WTC11 (cell line): ENCODE measurements around the gene TAF3. TPM values are rescaled to one million over a fixed set of nuclear protein-coding genes. Genes with fewer than 3 reads are reported as not detected.

Experiments used
- ATAC-seq: fragments of 200-7000 bp; cut with Tn5 transposase; 2 replicates; pipeline ENCODE4 v1.10.0; 2021; ENCODE audit warnings: mild to moderate bottlenecking, moderate library complexity
- CTCF ChIA-PET: fragments of 300-600 bp; sonication (Branson Sonifier 250); formaldehyde crosslinking; loops from one replicate; lab custom pipeline; 2021; ENCODE audit warnings: antibody characterized with exemption; lab: Charles Lee
- POLR2A ChIA-PET: fragments of 350-600 bp; sonication (Branson Sonifier 250); formaldehyde crosslinking; loops from one replicate; lab custom pipeline; 2021; ENCODE audit warnings: antibody characterized with exemption; lab: Charles Lee
- DNase-seq: peaks from one replicate; pipeline ENCODE4 v3.0.0; 2021; ENCODE audit warnings: low spot score
- H3K27ac Mint-ChIP-seq: 2 replicates; pipeline ENCODE4 v1.8.0; 2021; ENCODE audit warnings: mixed read lengths
- H3K27me3 Mint-ChIP-seq: 2 replicates; pipeline ENCODE4 v1.8.0; 2021; ENCODE audit warnings: low read depth, mild to moderate bottlenecking, moderate library complexity, mixed read lengths
- H3K36me3 Mint-ChIP-seq: 2 replicates; pipeline ENCODE4 v1.8.0; 2021; ENCODE audit warnings: mixed read lengths
- H3K4me1 Mint-ChIP-seq: 2 replicates; pipeline ENCODE4 v1.8.0; 2022; ENCODE audit warnings: mixed read lengths
- H3K4me3 Mint-ChIP-seq: 2 replicates; pipeline ENCODE4 v1.8.0; 2021; ENCODE audit warnings: mild to moderate bottlenecking, moderate library complexity, mixed read lengths
- H3K9me3 Mint-ChIP-seq: 2 replicates; pipeline ENCODE4 v1.8.0; 2021; ENCODE audit warnings: mixed read lengths
- CBFB ChIP-seq: sonication (generic); formaldehyde crosslinking; IDR thresholded peaks from 2 replicates; pipeline ENCODE4 v1.8.1; 2022; ENCODE audit warnings: mild to moderate bottlenecking, low read depth, missing genetic modification reagents
- CREB1 ChIP-seq: sonication (generic); formaldehyde crosslinking; IDR thresholded peaks from 2 replicates; pipeline ENCODE4 v1.8.0; 2023; ENCODE audit warnings: mild to moderate bottlenecking, missing genetic modification reagents
- CREM ChIP-seq: sonication (generic); formaldehyde crosslinking; IDR thresholded peaks from 2 replicates; pipeline ENCODE4 v1.8.1; 2022; ENCODE audit warnings: mild to moderate bottlenecking, missing genetic modification reagents, moderate library complexity
- FOXJ3 ChIP-seq: sonication (generic); formaldehyde crosslinking; IDR thresholded peaks from 2 replicates; pipeline ENCODE4 v1.9.0; 2021; ENCODE audit warnings: missing genetic modification reagents, mild to moderate bottlenecking, borderline replicate concordance
- MYBL2 ChIP-seq: sonication (generic); formaldehyde crosslinking; IDR thresholded peaks from 2 replicates; pipeline ENCODE4 v1.8.1; 2023; ENCODE audit warnings: mild to moderate bottlenecking, moderate library complexity, missing genetic modification reagents
- NFE2L1 ChIP-seq: sonication (generic); formaldehyde crosslinking; IDR thresholded peaks from 2 replicates; pipeline ENCODE4 v1.8.1; 2023; ENCODE audit warnings: missing genetic modification reagents
- NR1H2 ChIP-seq: sonication (generic); formaldehyde crosslinking; IDR thresholded peaks from 2 replicates; pipeline ENCODE4 v1.9.0; 2021; ENCODE audit warnings: mild to moderate bottlenecking, moderate library complexity, missing genetic modification reagents
- RORB ChIP-seq: fragments of 250-450 bp; sonication (Bioruptor Pico); IDR thresholded peaks from 2 replicates; pipeline ENCODE4 v1.9.0; 2021; ENCODE audit warnings: mild to moderate bottlenecking
- TEAD4 ChIP-seq: sonication (generic); formaldehyde crosslinking; IDR thresholded peaks from 2 replicates; pipeline ENCODE4 v1.8.0; 2022; ENCODE audit warnings: mild to moderate bottlenecking, missing genetic modification reagents
- ZNF138 ChIP-seq: sonication (generic); formaldehyde crosslinking; conservative IDR thresholded peaks from 2 replicates; pipeline ENCODE4 v1.8.1; 2022; ENCODE audit warnings: mild to moderate bottlenecking, moderate library complexity, missing genetic modification reagents
- ZNF671 ChIP-seq: fragments of 250-450 bp; sonication (Bioruptor Pico); IDR thresholded peaks from 2 replicates; pipeline ENCODE4 v1.8.0; 2021; ENCODE audit warnings: mild to moderate bottlenecking
- total RNA-seq: library from RNA; stranded (reverse); gene quantifications from 3 replicates; pipeline ENCODE4 v1.2.3, GENCODE V29; 2021
- TF ChIP-seq, protein P1 (sequence below): sonication (generic); formaldehyde crosslinking; IDR thresholded peaks from 2 replicates; pipeline ENCODE4 v1.8.1; 2022; ENCODE audit warnings: low read depth, missing genetic modification reagents, borderline replicate concordance
- TF ChIP-seq, protein P2 (sequence below): sonication (generic); formaldehyde crosslinking; IDR thresholded peaks from 2 replicates; pipeline ENCODE4 v1.8.0; 2022; ENCODE audit warnings: missing genetic modification reagents
- TF ChIP-seq, protein P3 (sequence below): fragments of 250-450 bp; sonication (Bioruptor Pico); IDR thresholded peaks from 2 replicates; pipeline ENCODE4 v1.9.0; 2021; ENCODE audit warnings: mild to moderate bottlenecking
- TF ChIP-seq, protein P4 (sequence below): fragments of 250-450 bp; sonication (Bioruptor Pico); IDR thresholded peaks from 2 replicates; pipeline ENCODE4 v1.9.0; 2021; ENCODE audit warnings: mild to moderate bottlenecking
- TF ChIP-seq, protein P5 (sequence below): sonication (generic); formaldehyde crosslinking; conservative IDR thresholded peaks from 2 replicates; pipeline ENCODE4 v1.8.1; 2022; ENCODE audit warnings: mild to moderate bottlenecking, missing genetic modification reagents
- TF ChIP-seq, protein P6 (sequence below): sonication (generic); formaldehyde crosslinking; IDR thresholded peaks from 2 replicates; pipeline ENCODE4 v1.8.1; 2023; ENCODE audit warnings: mild to moderate bottlenecking, moderate library complexity, missing genetic modification reagents

The TAF3 gene
- total RNA-seq, 1 experiment from 2014 or later, result 8.9 TPM

DNA sequence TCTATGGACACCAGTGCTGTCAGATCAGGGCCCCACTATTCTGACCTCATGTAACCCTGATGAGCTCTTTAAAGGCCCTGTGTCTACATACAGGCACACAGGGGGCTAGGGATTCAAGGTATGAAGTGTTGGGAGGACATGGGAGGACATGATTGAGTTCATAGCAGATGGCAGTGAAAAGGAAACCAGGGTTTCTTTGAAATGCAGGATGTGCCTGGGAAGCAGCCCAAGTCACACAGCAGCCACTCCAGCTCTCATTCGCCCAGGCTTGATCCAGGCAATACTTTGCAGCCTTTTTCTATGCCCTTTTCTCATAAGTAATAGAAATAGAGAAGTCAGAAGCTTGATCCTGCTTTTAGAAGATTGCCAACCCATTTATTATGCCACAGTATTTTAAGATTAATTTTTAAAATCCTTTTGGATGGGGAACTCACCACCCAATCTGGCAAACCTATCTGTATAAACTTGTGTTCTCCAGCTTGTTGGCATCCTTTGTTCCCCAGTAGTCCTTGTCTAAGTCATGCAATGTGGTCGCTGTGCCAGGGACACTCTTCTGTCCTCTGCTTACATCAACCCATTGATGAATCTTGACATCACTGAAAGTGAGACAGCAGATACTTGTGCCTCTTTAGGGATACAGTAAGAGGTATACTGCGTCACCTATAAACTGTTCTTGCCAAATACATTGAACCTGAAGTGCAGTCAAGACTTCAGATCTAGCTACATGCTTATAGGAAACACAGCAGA is 95.0 kb downstream of the TAF3 start:
- TF ChIP-seq, protein P1, sequence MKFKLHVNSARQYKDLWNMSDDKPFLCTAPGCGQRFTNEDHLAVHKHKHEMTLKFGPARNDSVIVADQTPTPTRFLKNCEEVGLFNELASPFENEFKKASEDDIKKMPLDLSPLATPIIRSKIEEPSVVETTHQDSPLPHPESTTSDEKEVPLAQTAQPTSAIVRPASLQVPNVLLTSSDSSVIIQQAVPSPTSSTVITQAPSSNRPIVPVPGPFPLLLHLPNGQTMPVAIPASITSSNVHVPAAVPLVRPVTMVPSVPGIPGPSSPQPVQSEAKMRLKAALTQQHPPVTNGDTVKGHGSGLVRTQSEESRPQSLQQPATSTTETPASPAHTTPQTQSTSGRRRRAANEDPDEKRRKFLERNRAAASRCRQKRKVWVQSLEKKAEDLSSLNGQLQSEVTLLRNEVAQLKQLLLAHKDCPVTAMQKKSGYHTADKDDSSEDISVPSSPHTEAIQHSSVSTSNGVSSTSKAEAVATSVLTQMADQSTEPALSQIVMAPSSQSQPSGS (CRISPR knock-in tag), result no peak
- TF ChIP-seq NR1H2 (no peak), CREM (no peak), CBFB (CRISPR knock-in tag) (no peak), ZNF671 (CRISPR knock-in tag) (no peak), RORB (no peak), CREB1 (CRISPR knock-in tag) (no peak), TEAD4 (CRISPR knock-in tag) (no peak)
- TF ChIP-seq, protein P2, sequence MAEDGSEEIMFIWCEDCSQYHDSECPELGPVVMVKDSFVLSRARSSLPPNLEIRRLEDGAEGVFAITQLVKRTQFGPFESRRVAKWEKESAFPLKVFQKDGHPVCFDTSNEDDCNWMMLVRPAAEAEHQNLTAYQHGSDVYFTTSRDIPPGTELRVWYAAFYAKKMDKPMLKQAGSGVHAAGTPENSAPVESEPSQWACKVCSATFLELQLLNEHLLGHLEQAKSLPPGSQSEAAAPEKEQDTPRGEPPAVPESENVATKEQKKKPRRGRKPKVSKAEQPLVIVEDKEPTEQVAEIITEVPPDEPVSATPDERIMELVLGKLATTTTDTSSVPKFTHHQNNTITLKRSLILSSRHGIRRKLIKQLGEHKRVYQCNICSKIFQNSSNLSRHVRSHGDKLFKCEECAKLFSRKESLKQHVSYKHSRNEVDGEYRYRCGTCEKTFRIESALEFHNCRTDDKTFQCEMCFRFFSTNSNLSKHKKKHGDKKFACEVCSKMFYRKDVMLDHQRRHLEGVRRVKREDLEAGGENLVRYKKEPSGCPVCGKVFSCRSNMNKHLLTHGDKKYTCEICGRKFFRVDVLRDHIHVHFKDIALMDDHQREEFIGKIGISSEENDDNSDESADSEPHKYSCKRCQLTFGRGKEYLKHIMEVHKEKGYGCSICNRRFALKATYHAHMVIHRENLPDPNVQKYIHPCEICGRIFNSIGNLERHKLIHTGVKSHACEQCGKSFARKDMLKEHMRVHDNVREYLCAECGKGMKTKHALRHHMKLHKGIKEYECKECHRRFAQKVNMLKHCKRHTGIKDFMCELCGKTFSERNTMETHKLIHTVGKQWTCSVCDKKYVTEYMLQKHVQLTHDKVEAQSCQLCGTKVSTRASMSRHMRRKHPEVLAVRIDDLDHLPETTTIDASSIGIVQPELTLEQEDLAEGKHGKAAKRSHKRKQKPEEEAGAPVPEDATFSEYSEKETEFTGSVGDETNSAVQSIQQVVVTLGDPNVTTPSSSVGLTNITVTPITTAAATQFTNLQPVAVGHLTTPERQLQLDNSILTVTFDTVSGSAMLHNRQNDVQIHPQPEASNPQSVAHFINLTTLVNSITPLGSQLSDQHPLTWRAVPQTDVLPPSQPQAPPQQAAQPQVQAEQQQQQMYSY (CRISPR knock-in tag), result no peak
- TF ChIP-seq, protein P3, sequence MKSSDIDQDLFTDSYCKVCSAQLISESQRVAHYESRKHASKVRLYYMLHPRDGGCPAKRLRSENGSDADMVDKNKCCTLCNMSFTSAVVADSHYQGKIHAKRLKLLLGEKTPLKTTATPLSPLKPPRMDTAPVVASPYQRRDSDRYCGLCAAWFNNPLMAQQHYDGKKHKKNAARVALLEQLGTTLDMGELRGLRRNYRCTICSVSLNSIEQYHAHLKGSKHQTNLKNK (CRISPR knock-in tag), result no peak
- TF ChIP-seq, protein P4, sequence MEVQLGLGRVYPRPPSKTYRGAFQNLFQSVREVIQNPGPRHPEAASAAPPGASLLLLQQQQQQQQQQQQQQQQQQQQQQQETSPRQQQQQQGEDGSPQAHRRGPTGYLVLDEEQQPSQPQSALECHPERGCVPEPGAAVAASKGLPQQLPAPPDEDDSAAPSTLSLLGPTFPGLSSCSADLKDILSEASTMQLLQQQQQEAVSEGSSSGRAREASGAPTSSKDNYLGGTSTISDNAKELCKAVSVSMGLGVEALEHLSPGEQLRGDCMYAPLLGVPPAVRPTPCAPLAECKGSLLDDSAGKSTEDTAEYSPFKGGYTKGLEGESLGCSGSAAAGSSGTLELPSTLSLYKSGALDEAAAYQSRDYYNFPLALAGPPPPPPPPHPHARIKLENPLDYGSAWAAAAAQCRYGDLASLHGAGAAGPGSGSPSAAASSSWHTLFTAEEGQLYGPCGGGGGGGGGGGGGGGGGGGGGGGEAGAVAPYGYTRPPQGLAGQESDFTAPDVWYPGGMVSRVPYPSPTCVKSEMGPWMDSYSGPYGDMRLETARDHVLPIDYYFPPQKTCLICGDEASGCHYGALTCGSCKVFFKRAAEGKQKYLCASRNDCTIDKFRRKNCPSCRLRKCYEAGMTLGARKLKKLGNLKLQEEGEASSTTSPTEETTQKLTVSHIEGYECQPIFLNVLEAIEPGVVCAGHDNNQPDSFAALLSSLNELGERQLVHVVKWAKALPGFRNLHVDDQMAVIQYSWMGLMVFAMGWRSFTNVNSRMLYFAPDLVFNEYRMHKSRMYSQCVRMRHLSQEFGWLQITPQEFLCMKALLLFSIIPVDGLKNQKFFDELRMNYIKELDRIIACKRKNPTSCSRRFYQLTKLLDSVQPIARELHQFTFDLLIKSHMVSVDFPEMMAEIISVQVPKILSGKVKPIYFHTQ (CRISPR knock-in tag), result no peak
- TF ChIP-seq, protein P5, sequence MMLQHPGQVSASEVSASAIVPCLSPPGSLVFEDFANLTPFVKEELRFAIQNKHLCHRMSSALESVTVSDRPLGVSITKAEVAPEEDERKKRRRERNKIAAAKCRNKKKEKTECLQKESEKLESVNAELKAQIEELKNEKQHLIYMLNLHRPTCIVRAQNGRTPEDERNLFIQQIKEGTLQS (CRISPR knock-in tag), result no peak
- TF ChIP-seq, protein P6, sequence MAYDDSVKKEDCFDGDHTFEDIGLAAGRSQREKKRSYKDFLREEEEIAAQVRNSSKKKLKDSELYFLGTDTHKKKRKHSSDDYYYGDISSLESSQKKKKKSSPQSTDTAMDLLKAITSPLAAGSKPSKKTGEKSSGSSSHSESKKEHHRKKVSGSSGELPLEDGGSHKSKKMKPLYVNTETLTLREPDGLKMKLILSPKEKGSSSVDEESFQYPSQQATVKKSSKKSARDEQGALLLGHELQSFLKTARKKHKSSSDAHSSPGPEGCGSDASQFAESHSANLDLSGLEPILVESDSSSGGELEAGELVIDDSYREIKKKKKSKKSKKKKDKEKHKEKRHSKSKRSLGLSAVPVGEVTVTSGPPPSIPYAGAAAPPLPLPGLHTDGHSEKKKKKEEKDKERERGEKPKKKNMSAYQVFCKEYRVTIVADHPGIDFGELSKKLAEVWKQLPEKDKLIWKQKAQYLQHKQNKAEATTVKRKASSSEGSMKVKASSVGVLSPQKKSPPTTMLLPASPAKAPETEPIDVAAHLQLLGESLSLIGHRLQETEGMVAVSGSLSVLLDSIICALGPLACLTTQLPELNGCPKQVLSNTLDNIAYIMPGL (CRISPR knock-in tag), result no peak
- ChIA-PET POLR2A (no interaction called here), CTCF (no interaction called here)
- ATAC-seq (peak; percentile 63), DNase-seq (no peak)
- Mint-ChIP-seq H3K4me3 (no peak overlapping the region), H3K36me3 (no peaks in the 10 kb centered on the region), H3K4me1 (peaks cover 10% of the 10 kb centered on the region), H3K9me3 (no peaks in the 10 kb centered on the region), H3K27ac (peak overlapping the region; percentile 30; the same call in 1 of the 2 replicates), H3K27me3 (no peaks in the 10 kb centered on the region)

DNA sequence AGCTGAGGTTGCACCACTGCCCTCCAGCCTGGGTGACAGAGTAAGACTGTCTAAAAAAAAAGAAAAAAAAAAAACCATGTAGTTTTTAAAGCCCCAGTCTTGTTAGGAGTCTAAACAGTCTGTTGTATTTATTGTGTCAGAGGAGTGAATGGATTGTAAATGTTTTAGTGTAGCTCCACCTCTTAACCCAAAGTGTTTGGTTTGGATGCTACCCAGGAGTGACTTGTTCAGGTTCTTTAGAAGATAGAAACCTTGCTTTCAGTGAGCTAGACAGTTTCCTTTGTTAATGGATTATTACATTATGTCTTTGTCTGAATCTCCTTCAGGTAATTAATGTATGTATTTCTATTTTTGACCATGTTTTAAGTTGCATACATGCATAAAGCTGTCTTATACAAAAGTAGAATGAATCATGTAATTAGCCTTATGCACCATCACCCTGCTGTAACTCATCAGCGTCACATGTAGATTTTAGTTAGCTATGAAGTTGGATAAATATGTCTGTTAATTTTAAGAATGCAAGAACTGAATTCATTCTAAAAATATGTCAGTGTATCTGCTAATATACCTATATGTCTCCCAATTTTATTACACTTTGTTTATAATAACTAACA is 97.7 kb downstream of the TAF3 start:
- ChIA-PET CTCF (no interaction called here), POLR2A (no interaction called here)
- Mint-ChIP-seq H3K9me3 (no peaks in the 10 kb centered on the region), H3K36me3 (no peaks in the 10 kb centered on the region), H3K27me3 (no peaks in the 10 kb centered on the region), H3K4me3 (no peak overlapping the region), H3K4me1 (peaks cover 10% of the 10 kb centered on the region), H3K27ac (no peak overlapping the region)
- no peak for DNase-seq
- no peak for TF ChIP-seq FOXJ3
- no peak for TF ChIP-seq MYBL2
- TF ChIP-seq NFE2L1 (CRISPR knock-in tag), result no peak
- TF ChIP-seq ZNF138, result no peak
- ATAC-seq, result no peak
